Gastroesophageal sphincter (tissue), 4 donors: ENCODE results near the gene SHOX. TPM values are rescaled to one million over a fixed set of nuclear protein-coding genes. Genes with fewer than 3 reads are reported as not detected.

Experiments used
- ATAC-seq: fragments of 150-250 bp; one replicate; pipeline ENCODE4 v1.9.1; 2016; ENCODE audit warnings: mild to moderate bottlenecking, moderate library complexity
- H3K27ac ChIP-seq, 4 donors: fragments of 200-600 bp; sonication (generic) in 3 of 4; 1 replicate in 3 of 4; 2 replicates in 1 of 4; pipeline ENCODE4 v1.5.1; 2016 to 2019
- H3K27me3 ChIP-seq: fragments of 200-600 bp; sonication (generic); one replicate; pipeline ENCODE4 v1.5.1; 2019
- H3K36me3 ChIP-seq, 2 donors: fragments of 200-600 bp; sonication (generic); one replicate each; pipeline ENCODE4 v1.5.1; 2019; ENCODE audit warnings: control low read depth in 1 of 2
- H3K4me1 ChIP-seq, 3 donors: fragments of 200-600 bp; sonication (generic); 1 replicate in 2 of 3; 2 replicates in 1 of 3; pipeline ENCODE4 v1.5.1; 2016 to 2019; ENCODE audit warnings: control low read depth in 2 of 3
- H3K4me3 ChIP-seq, 2 donors: fragments of 200-600 bp; sonication (generic); one replicate each; pipeline ENCODE4 v1.5.1; 2019; ENCODE audit warnings: mild to moderate bottlenecking in 1 of 2, moderate library complexity in 1 of 2
- H3K9me3 ChIP-seq, 3 donors: fragments of 200-600 bp; sonication (generic); one replicate each; pipeline ENCODE4 v1.5.1; 2017 to 2019; ENCODE audit warnings: control low read depth in 2 of 3
- CTCF ChIP-seq, 4 experiments: fragments of 200-600 bp in 2 of 4; fragments of 450-650 bp in 2 of 4; sonication (generic) in 1 of 4; IDR thresholded peaks; one replicate each; pipeline ENCODE4 v1.5.1; 2017 to 2019; ENCODE audit warnings: antibody characterized with exemption in 4 of 4, mild to moderate bottlenecking in 2 of 4, moderate library complexity in 2 of 4
- EP300 ChIP-seq: sonication (generic); formaldehyde crosslinking; IDR thresholded peaks from one replicate; pipeline ENCODE4 v1.6.1; 2017; ENCODE audit warnings: antibody characterized with exemption, mild to moderate bottlenecking
- POLR2A ChIP-seq, 2 donors: fragments of 450-650 bp; IDR thresholded peaks; one replicate each; pipeline ENCODE4 v1.6.1; 2017; ENCODE audit warnings: antibody characterized with exemption in 2 of 2, mild to moderate bottlenecking in 2 of 2, moderate library complexity in 1 of 2
- POLR2AphosphoS5 ChIP-seq: sonication (generic); formaldehyde crosslinking; IDR thresholded peaks from one replicate; pipeline ENCODE4 v1.6.1; 2017; ENCODE audit warnings: antibody characterized with exemption
- WGBS, 2 donors: methylation state at CpG; one replicate each; pipeline ENCODE4 v1.1.5; 2018; ENCODE audit warnings: low coverage in 1 of 2; 5-methylcytosine and 5-hydroxymethylcytosine counted together
- total RNA-seq, 4 donors: library from RNA; depleted of rRNA; stranded (reverse); fragments of >200 nt; gene quantifications; one replicate each; pipeline ENCODE4 v1.1.0, GENCODE V29; 2016

SHOX gene
- total RNA-seq, 4 donors from 2014 or later: not detected

GRCh38 chrX:675279-675954, 44.8 kb downstream of the SHOX start:
- no peak for ATAC-seq
- H3K9me3 ChIP-seq: peaks cover 0 to 13% (median 0%) of the 10 kb centered on the region in 3 donors
- H3K4me3 ChIP-seq: no peak overlapping the region
- H3K27ac ChIP-seq: no peak overlapping the region
- H3K4me1 ChIP-seq: no peaks in the 10 kb centered on the region
- no peaks in the 10 kb centered on the region for H3K36me3 ChIP-seq
- peaks cover 50% of the 10 kb centered on the region for H3K27me3 ChIP-seq
- TF ChIP-seq POLR2AphosphoS5: no peak
- no peak for TF ChIP-seq EP300
- no peak for TF ChIP-seq CTCF (IDR thresholded peaks at IDR 0.05)
- no peak for TF ChIP-seq POLR2A (IDR thresholded peaks at IDR 0.05)
- WGBS, 2 donors: 28 to 35% methylated on average over 4 to 7 of the region's 7 CpGs

- no peak for ATAC-seq
- no peak overlapping the region for H3K27ac ChIP-seq
- H3K4me3 ChIP-seq: no peak overlapping the region
- H3K36me3 ChIP-seq: no peaks in the 10 kb centered on the region
- H3K4me1 ChIP-seq: no peaks in the 10 kb centered on the region
- H3K9me3 ChIP-seq: peaks cover 0 to 13% (median 0%) of the 10 kb centered on the region in 3 donors
- no peak for TF ChIP-seq POLR2A (IDR thresholded peaks at IDR 0.05)
- no peak for TF ChIP-seq EP300
- TF ChIP-seq POLR2AphosphoS5: no peak
- TF ChIP-seq CTCF (IDR thresholded peaks at IDR 0.05): no peak
- 17% methylated on average over 1 of the region's 15 CpGs; no CpG with 5 or more reads in 1 of the 2 donors for WGBS, 2 donors
- peaks cover 49% of the 10 kb centered on the region for H3K27me3 ChIP-seq
These were observed 45.3 kb downstream of the SHOX start for GRCh38 chrX:675955-676295.

- H3K4me3 ChIP-seq: no peak overlapping the region
- peaks cover 0 to 13% (median 0%) of the 10 kb centered on the region in 3 donors for H3K9me3 ChIP-seq
- H3K4me1 ChIP-seq: no peaks in the 10 kb centered on the region
- no peak overlapping the region for H3K27ac ChIP-seq
- WGBS, 2 donors: 92% methylated on average over 9 of the region's 13 CpGs; no CpG with 5 or more reads in 1 of the 2 donors
- H3K27me3 ChIP-seq: peaks cover 41% of the 10 kb centered on the region
- no peaks in the 10 kb centered on the region for H3K36me3 ChIP-seq
- no peak for ATAC-seq
- TF ChIP-seq EP300 (no peak), POLR2A (IDR thresholded peaks at IDR 0.05) (no peak), POLR2AphosphoS5 (no peak), CTCF (IDR thresholded peaks at IDR 0.05) (no peak)
These were observed 46.8 kb downstream of the SHOX start for GRCh38 chrX:677376-677775.

GRCh38 chrX:679291-679979, 48.8 kb downstream of the SHOX start:
- no peak overlapping the region for H3K4me3 ChIP-seq
- H3K9me3 ChIP-seq: no peaks in the 10 kb centered on the region
- no peaks in the 10 kb centered on the region for H3K36me3 ChIP-seq
- H3K27me3 ChIP-seq: peaks cover 25% of the 10 kb centered on the region
- no peak for TF ChIP-seq POLR2A (IDR thresholded peaks at IDR 0.05)
- no peak for TF ChIP-seq EP300
- TF ChIP-seq CTCF (IDR thresholded peaks at IDR 0.05): no peak
- TF ChIP-seq POLR2AphosphoS5: no peak
- H3K27ac ChIP-seq: no peak overlapping the region
- H3K4me1 ChIP-seq: no peaks in the 10 kb centered on the region
- no peak for ATAC-seq
- 47 to 78% methylated on average over 20 to 24 of the region's 39 CpGs for WGBS, 2 donors

GRCh38 chrX:680062-680461, 49.5 kb downstream of the SHOX start:
- Histone ChIP-seq H3K9me3 (peaks cover 0 to 4% (median 0%) of the 10 kb centered on the region in 3 donors), H3K4me3 (no peak overlapping the region), H3K4me1 (no peaks in the 10 kb centered on the region), H3K36me3 (no peaks in the 10 kb centered on the region), H3K27me3 (peaks cover 20% of the 10 kb centered on the region), H3K27ac (no peak overlapping the region)
- ATAC-seq: no peak
- 83 to 98% methylated on average over 7 of the region's 14 CpGs for WGBS, 2 donors
- TF ChIP-seq CTCF (IDR thresholded peaks at IDR 0.05) (no peak), EP300 (no peak)
